Mesendoderm (in vitro differentiated cells): ENCODE data around the gene HHIPL1.

Experiments
- DNase-seq: peaks from one replicate; pipeline ENCODE4 v3.0.0; 2013
- H2AK5ac ChIP-seq: 2 replicates; pipeline ENCODE4 v1.6.1; 2013; ENCODE audit warnings: low read length, inconsistent platforms
- H2BK120ac ChIP-seq: 2 replicates; pipeline ENCODE4 v1.6.1; 2013; ENCODE audit warnings: low read depth, mild to moderate bottlenecking, low read length, moderate library complexity, mixed read lengths
- H2BK15ac ChIP-seq: replicated peaks from 2 replicates; pipeline ENCODE4 v1.6.1; 2013; ENCODE audit warnings: low read depth, mild to moderate bottlenecking, moderate library complexity
- H2BK5ac ChIP-seq: 2 replicates; pipeline ENCODE4 v1.6.1; 2013; ENCODE audit warnings: low read length, inconsistent platforms
- H3K18ac ChIP-seq: 2 replicates; pipeline ENCODE4 v1.6.1; 2013; ENCODE audit warnings: mild to moderate bottlenecking, low read length, mixed read lengths
- H3K23ac ChIP-seq: one replicate; pipeline ENCODE4 v1.6.1; 2013; ENCODE audit warnings: low read length
- H3K27ac ChIP-seq: 2 replicates; pipeline ENCODE4 v1.5.1; 2013; ENCODE audit warnings: low read depth, mild to moderate bottlenecking, inconsistent platforms, low read length, moderate library complexity
- H3K27me3 ChIP-seq: 2 replicates; pipeline ENCODE4 v1.6.1; 2013; ENCODE audit warnings: low read length, control low read depth, mild to moderate bottlenecking, inconsistent platforms; ENCODE audit not compliant: insufficient read depth, poor library complexity
- H3K36me3 ChIP-seq: 2 replicates; pipeline ENCODE4 v1.6.1; 2013; ENCODE audit warnings: low read length, inconsistent platforms; ENCODE audit not compliant: control insufficient read depth, insufficient read depth
- H3K4ac ChIP-seq: one replicate; pipeline ENCODE4 v1.6.1; 2013; ENCODE audit warnings: low read depth, mild to moderate bottlenecking, low read length, moderate library complexity
- H3K4me1 ChIP-seq: 2 replicates; pipeline ENCODE4 v1.6.1; 2013; ENCODE audit warnings: low read depth, low read length, inconsistent platforms; ENCODE audit not compliant: control insufficient read depth
- H3K4me2 ChIP-seq: 2 replicates; pipeline ENCODE4 v1.6.1; 2013; ENCODE audit warnings: low read length
- H3K4me3 ChIP-seq: 2 replicates; pipeline ENCODE4 v1.5.1; 2013; ENCODE audit warnings: mild to moderate bottlenecking, low read length
- H3K56ac ChIP-seq: one replicate; pipeline ENCODE4 v1.6.1; 2013; ENCODE audit warnings: low read length
- H3K79me1 ChIP-seq: 2 replicates; pipeline ENCODE4 v1.6.1; 2013; ENCODE audit warnings: low read length, inconsistent platforms
- H3K79me2 ChIP-seq: 2 replicates; pipeline ENCODE4 v1.6.1; 2013; ENCODE audit warnings: mild to moderate bottlenecking, low read length; ENCODE audit not compliant: control insufficient read depth, insufficient read depth
- H3K9ac ChIP-seq: 2 replicates; pipeline ENCODE4 v1.6.1; 2013; ENCODE audit warnings: low read length, inconsistent platforms
- H4K5ac ChIP-seq: one replicate; pipeline ENCODE4 v1.6.1; 2013; ENCODE audit warnings: low read length
- H4K8ac ChIP-seq: one replicate; pipeline ENCODE4 v1.6.1; 2013; ENCODE audit warnings: low read depth, mild to moderate bottlenecking, control low read depth, low read length, moderate library complexity
- WGBS: extraction: QIAGEN DNeasy Blood & Tissue Kit; methylation state at CpG from one replicate; pipeline ENCODE4 v1.1.7; 2013; ENCODE audit warnings: low lambda C conversion rate, missing lambda C conversion rate; ENCODE audit not compliant: insufficient coverage; ENCODE audit errors: extremely low coverage; 5-methylcytosine and 5-hydroxymethylcytosine counted together

Gene HHIPL1

GRCh38 chr14:99624024-99624423 lies 20.9 kb upstream of the HHIPL1 start:
- Histone ChIP-seq H3K4ac (no peak overlapping the region), H2BK120ac (no peak overlapping the region), H2BK15ac (no peak overlapping the region), H3K18ac (no peak overlapping the region), H3K4me2 (no peak overlapping the region), H3K36me3 (no peaks in the 10 kb centered on the region), H3K27ac (no peak overlapping the region), H2AK5ac (no peak overlapping the region), H3K4me1 (no peaks in the 10 kb centered on the region), H3K79me2 (no peaks in the 10 kb centered on the region), H2BK5ac (no peak overlapping the region), H3K9ac (no peak overlapping the region), H3K27me3 (no peaks in the 10 kb centered on the region), H4K8ac (no peak overlapping the region), H4K5ac (no peak overlapping the region), H3K56ac (no peak overlapping the region), H3K23ac (no peak overlapping the region), H3K79me1 (no peaks in the 10 kb centered on the region), H3K4me3 (no peak overlapping the region)
- DNase-seq: no peak
- WGBS: no CpG with 5 or more reads among the region's 6 CpGs

- Histone ChIP-seq H3K9ac (no peak overlapping the region), H3K79me2 (no peaks in the 10 kb centered on the region), H3K4me2 (no peak overlapping the region), H3K27me3 (no peaks in the 10 kb centered on the region), H3K4me1 (no peaks in the 10 kb centered on the region), H3K27ac (no peak overlapping the region), H4K8ac (no peak overlapping the region), H2BK15ac (no peak overlapping the region), H2AK5ac (no peak overlapping the region), H4K5ac (no peak overlapping the region), H3K18ac (no peak overlapping the region), H2BK120ac (no peak overlapping the region), H3K36me3 (no peaks in the 10 kb centered on the region), H3K23ac (no peak overlapping the region), H3K4ac (no peak overlapping the region), H3K4me3 (no peak overlapping the region), H3K56ac (no peak overlapping the region), H2BK5ac (no peak overlapping the region), H3K79me1 (no peaks in the 10 kb centered on the region)
- WGBS: no CpG with 5 or more reads among the region's 13 CpGs
- no peak for DNase-seq
Observed at GRCh38 chr14:99624971-99625370, 20.0 kb upstream of the HHIPL1 start.

GRCh38 chr14:99625476-99625875 lies 19.5 kb upstream of the HHIPL1 start:
- no peak overlapping the region for H3K27ac ChIP-seq
- H3K9ac ChIP-seq: no peak overlapping the region
- no peaks in the 10 kb centered on the region for H3K36me3 ChIP-seq
- no peak overlapping the region for H3K56ac ChIP-seq
- H3K79me2 ChIP-seq: no peaks in the 10 kb centered on the region
- no peak overlapping the region for H3K4me3 ChIP-seq
- no peak overlapping the region for H2BK120ac ChIP-seq
- H3K4ac ChIP-seq: no peak overlapping the region
- H3K23ac ChIP-seq: no peak overlapping the region
- H3K4me2 ChIP-seq: no peak overlapping the region
- no peaks in the 10 kb centered on the region for H3K79me1 ChIP-seq
- H4K8ac ChIP-seq: no peak overlapping the region
- WGBS: no CpG with 5 or more reads among the region's 3 CpGs
- no peak overlapping the region for H2AK5ac ChIP-seq
- H3K4me1 ChIP-seq: no peaks in the 10 kb centered on the region
- H3K18ac ChIP-seq: no peak overlapping the region
- H2BK5ac ChIP-seq: no peak overlapping the region
- no peak for DNase-seq
- no peak overlapping the region for H4K5ac ChIP-seq
- no peaks in the 10 kb centered on the region for H3K27me3 ChIP-seq
- no peak overlapping the region for H2BK15ac ChIP-seq

- Histone ChIP-seq H4K8ac (no peak overlapping the region), H3K4me2 (no peak overlapping the region)
Observed at GRCh38 chr14:99626041-99626648, 18.8 kb upstream of the HHIPL1 start.

GRCh38 chr14:99627100-99627499 lies 17.8 kb upstream of the HHIPL1 start:
- H3K9ac ChIP-seq: no peak overlapping the region
- H2BK5ac ChIP-seq: no peak overlapping the region
- no peak overlapping the region for H3K4ac ChIP-seq
- H2BK120ac ChIP-seq: no peak overlapping the region
- H3K79me1 ChIP-seq: no peaks in the 10 kb centered on the region
- WGBS: no CpG with 5 or more reads among the region's 2 CpGs
- DNase-seq: no peak
- no peak overlapping the region for H4K8ac ChIP-seq
- no peak overlapping the region for H4K5ac ChIP-seq
- H3K27ac ChIP-seq: no peak overlapping the region
- H3K4me1 ChIP-seq: no peaks in the 10 kb centered on the region
- H3K23ac ChIP-seq: no peak overlapping the region
- H3K56ac ChIP-seq: no peak overlapping the region
- no peaks in the 10 kb centered on the region for H3K36me3 ChIP-seq
- no peak overlapping the region for H2BK15ac ChIP-seq
- H3K79me2 ChIP-seq: no peaks in the 10 kb centered on the region
- no peak overlapping the region for H3K4me2 ChIP-seq
- H3K18ac ChIP-seq: no peak overlapping the region
- H2AK5ac ChIP-seq: no peak overlapping the region
- H3K4me3 ChIP-seq: no peak overlapping the region
- no peaks in the 10 kb centered on the region for H3K27me3 ChIP-seq

More at GRCh38 chr14:99626041-99626648, 18.8 kb upstream of the HHIPL1 start:
- Histone ChIP-seq H2BK120ac (no peak overlapping the region), H3K4me1 (no peaks in the 10 kb centered on the region), H3K4me3 (no peak overlapping the region), H3K36me3 (no peaks in the 10 kb centered on the region), H3K27ac (no peak overlapping the region), H2BK15ac (no peak overlapping the region), H3K23ac (no peak overlapping the region), H3K79me2 (no peaks in the 10 kb centered on the region), H3K79me1 (no peaks in the 10 kb centered on the region), H3K27me3 (no peaks in the 10 kb centered on the region), H3K56ac (no peak overlapping the region), H2BK5ac (no peak overlapping the region), H4K5ac (no peak overlapping the region), H3K4ac (no peak overlapping the region), H3K18ac (no peak overlapping the region), H3K9ac (no peak overlapping the region), H2AK5ac (no peak overlapping the region)
- no CpG with 5 or more reads among the region's 11 CpGs for WGBS
- DNase-seq: no peak
